ENCODE results near the gene CDH4. TPM values are rescaled to one million over a fixed set of nuclear protein-coding genes. Genes with fewer than 3 reads are reported as not detected.

The CDH4 gene
- total and polyA plus RNA-seq, 2 donors (not counting 1 experiment from before 2014, with no cell fraction given), result not detected

DNA sequence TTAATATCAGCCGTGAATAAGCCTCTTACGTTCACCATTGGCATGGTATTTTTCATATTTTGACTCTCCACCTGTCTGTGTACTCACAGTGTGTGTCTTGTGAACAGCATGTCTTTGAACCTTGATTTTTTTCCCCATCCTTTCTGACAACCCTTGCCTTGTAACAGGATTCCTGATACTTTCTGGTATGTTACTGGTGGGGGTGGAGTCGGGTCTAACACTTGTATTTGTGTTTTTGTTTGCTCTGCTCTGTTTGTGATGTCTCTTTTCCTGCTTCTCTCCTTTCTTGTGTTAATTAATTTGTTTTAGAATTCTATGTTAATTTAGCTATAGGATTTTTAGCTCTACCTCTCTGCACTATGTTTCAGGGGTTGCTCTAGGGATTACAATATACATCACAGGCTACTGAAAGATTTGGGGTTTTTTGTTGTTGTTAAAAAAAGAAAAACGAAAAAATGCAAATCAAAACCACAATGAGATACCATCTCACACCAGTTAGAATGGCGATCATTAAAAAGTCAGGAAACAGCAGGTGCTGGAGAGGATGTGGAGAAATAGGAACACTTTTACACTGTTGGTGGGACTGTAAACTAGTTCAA, 245.1 kb downstream of the CDH4 start:
- TF ChIP-seq, protein P1, sequence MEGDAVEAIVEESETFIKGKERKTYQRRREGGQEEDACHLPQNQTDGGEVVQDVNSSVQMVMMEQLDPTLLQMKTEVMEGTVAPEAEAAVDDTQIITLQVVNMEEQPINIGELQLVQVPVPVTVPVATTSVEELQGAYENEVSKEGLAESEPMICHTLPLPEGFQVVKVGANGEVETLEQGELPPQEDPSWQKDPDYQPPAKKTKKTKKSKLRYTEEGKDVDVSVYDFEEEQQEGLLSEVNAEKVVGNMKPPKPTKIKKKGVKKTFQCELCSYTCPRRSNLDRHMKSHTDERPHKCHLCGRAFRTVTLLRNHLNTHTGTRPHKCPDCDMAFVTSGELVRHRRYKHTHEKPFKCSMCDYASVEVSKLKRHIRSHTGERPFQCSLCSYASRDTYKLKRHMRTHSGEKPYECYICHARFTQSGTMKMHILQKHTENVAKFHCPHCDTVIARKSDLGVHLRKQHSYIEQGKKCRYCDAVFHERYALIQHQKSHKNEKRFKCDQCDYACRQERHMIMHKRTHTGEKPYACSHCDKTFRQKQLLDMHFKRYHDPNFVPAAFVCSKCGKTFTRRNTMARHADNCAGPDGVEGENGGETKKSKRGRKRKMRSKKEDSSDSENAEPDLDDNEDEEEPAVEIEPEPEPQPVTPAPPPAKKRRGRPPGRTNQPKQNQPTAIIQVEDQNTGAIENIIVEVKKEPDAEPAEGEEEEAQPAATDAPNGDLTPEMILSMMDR (IDR thresholded peaks at IDR 0.05), result no peak
- TF ChIP-seq EZH2 (IDR thresholded peaks at IDR 0.05; ENCODE audit: borderline replicate concordance, insufficient read depth, low read depth, low read length, poor library complexity, severe bottlenecking), result no peak
- H3K79me2 ChIP-seq (ENCODE audit: control insufficient read depth, insufficient read depth, low read length), result no peaks in the 10 kb centered on the region
- 70% methylated on average over 2 of the region's 5 CpGs for WGBS (ENCODE audit: insufficient coverage)
- no peaks in the 10 kb centered on the region for H4K20me1 ChIP-seq (ENCODE audit: control insufficient read depth, insufficient read depth, low read length, poor library complexity, severe bottlenecking)
- H3K4me3 ChIP-seq (ENCODE audit: control extremely low read depth in 1 of 5, extremely low read depth in 1 of 5, insufficient read depth in 1 of 5, low read depth in 2 of 5, low read length in 4 of 5), result no peak overlapping the region
- peaks cover 0 to 30% (median 0%) of the 10 kb centered on the region in 3 donors for H3K9me3 ChIP-seq (ENCODE audit: control extremely low read depth in 1 of 3, control insufficient read depth in 2 of 3, insufficient read depth in 1 of 3, low read length in 2 of 3)
- H3K36me3 ChIP-seq (replicated peaks in 1 of 2; ENCODE audit: control extremely low read depth in 1 of 2, control insufficient read depth in 1 of 2, extremely low read depth in 1 of 2, insufficient read depth in 2 of 2, low read length in 1 of 2), result no peaks in the 10 kb centered on the region
- no peak overlapping the region for H3K4me3 Mint-ChIP-seq
- no peaks in the 10 kb centered on the region for H3K27me3 ChIP-seq (replicated peaks in 1 of 4; ENCODE audit: control extremely low read depth in 1 of 4, control insufficient read depth in 3 of 4, insufficient read depth in 4 of 4, low read length in 3 of 4)
- intact Hi-C loops (cut with micrococcal nuclease), result no loop called here
- H3K4me1 Mint-ChIP-seq, result no peaks in the 10 kb centered on the region
- no peaks in the 10 kb centered on the region for H3K9me3 Mint-ChIP-seq (ENCODE audit: insufficient read depth)
- no peak overlapping the region for H2AFZ ChIP-seq (ENCODE audit: insufficient read depth, low read depth, low read length, poor library complexity, severe bottlenecking)
- no peak overlapping the region for H3K4me2 ChIP-seq (replicated peaks; ENCODE audit: low read depth, low read length, poor library complexity, severe bottlenecking)
- ATAC-seq (ENCODE audit: low read depth) (no peak), DNase-seq (no peak)
- H3K27ac Mint-ChIP-seq, result no peak overlapping the region
- ChIA-PET POLR2A (no interaction called here), CTCF (no interaction called here)
- no peak overlapping the region for H3K27ac ChIP-seq (ENCODE audit: low read length in 2 of 2)
- no peaks in the 10 kb centered on the region for H3K27me3 Mint-ChIP-seq
- no peaks in the 10 kb centered on the region for H3K4me1 ChIP-seq (ENCODE audit: control insufficient read depth in 2 of 2, insufficient read depth in 2 of 2, low read length in 2 of 2)
- H3K9ac ChIP-seq (ENCODE audit: low read length), result no peak overlapping the region

DNA sequence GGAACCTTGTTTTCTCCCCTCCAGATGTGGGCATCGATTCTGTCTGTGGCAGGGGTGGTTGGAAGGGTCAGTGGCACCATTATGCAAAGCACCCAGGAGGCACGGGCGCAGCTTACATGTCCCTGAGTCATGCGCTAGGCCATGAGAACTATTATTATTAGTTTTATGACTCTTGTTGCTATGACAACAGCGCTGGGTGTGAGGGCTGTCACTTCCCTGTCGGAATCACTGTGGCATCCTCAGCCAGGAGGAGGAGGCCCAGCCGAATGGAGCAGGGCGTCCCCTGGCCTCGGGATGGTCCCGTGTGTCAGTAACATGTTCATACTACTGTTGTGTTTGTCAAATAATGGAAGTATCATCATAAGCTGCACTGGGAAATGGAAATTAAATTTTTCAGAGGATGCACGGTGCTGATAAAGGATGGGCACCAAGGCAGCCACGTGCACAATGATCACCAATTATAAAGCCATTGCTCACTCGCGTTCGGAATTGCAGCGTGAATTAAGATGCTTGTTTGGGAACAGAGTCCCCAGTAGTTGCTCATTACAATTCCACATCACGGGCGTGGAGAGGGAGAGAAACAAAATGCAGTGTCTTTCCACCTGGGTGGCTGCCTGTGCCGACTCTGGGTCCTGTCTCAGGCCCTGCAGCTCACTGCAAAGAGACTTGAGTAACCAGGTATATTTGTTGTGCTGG, 247.9 kb downstream of the CDH4 start:
- Histone ChIP-seq H3K79me2 (ENCODE audit: control insufficient read depth, insufficient read depth, low read length) (no peaks in the 10 kb centered on the region), H2AFZ (ENCODE audit: insufficient read depth, low read depth, low read length, poor library complexity, severe bottlenecking) (no peak overlapping the region), H3K36me3 (replicated peaks in 1 of 2; ENCODE audit: control extremely low read depth in 1 of 2, control insufficient read depth in 1 of 2, extremely low read depth in 1 of 2, insufficient read depth in 2 of 2, low read length in 1 of 2) (no peaks in the 10 kb centered on the region), H3K9me3 (ENCODE audit: control extremely low read depth in 1 of 3, control insufficient read depth in 2 of 3, insufficient read depth in 1 of 3, low read length in 2 of 3) (peaks cover 0 to 29% (median 0%) of the 10 kb centered on the region in 3 donors), H3K27ac (ENCODE audit: low read length in 2 of 2) (no peak overlapping the region), H4K20me1 (ENCODE audit: control insufficient read depth, insufficient read depth, low read length, poor library complexity, severe bottlenecking) (no peaks in the 10 kb centered on the region), H3K4me2 (replicated peaks; ENCODE audit: low read depth, low read length, poor library complexity, severe bottlenecking) (no peak overlapping the region), H3K9ac (ENCODE audit: low read length) (no peak overlapping the region), H3K4me1 (ENCODE audit: control insufficient read depth in 2 of 2, insufficient read depth in 2 of 2, low read length in 2 of 2) (no peaks in the 10 kb centered on the region), H3K4me3 (ENCODE audit: control extremely low read depth in 1 of 5, extremely low read depth in 1 of 5, insufficient read depth in 1 of 5, low read depth in 2 of 5, low read length in 4 of 5) (no peak overlapping the region), H3K27me3 (replicated peaks in 1 of 4; ENCODE audit: control extremely low read depth in 1 of 4, control insufficient read depth in 3 of 4, insufficient read depth in 4 of 4, low read length in 3 of 4) (no peaks in the 10 kb centered on the region)
- Mint-ChIP-seq H3K4me1 (no peaks in the 10 kb centered on the region), H3K27ac (no peak overlapping the region), H3K9me3 (ENCODE audit: insufficient read depth) (no peaks in the 10 kb centered on the region), H3K4me3 (no peak overlapping the region), H3K27me3 (no peaks in the 10 kb centered on the region)
- ChIA-PET CTCF (no interaction called here), POLR2A (no interaction called here)
- TF ChIP-seq, protein P1 (IDR thresholded peaks at IDR 0.05), result no peak
- no peak for TF ChIP-seq EZH2 (IDR thresholded peaks at IDR 0.05; ENCODE audit: borderline replicate concordance, insufficient read depth, low read depth, low read length, poor library complexity, severe bottlenecking)
- ATAC-seq (ENCODE audit: low read depth) (no peak), DNase-seq (no peak)
- intact Hi-C loops (cut with micrococcal nuclease), result no loop called here
- 86% methylated on average over 11 of the region's 19 CpGs for WGBS (ENCODE audit: insufficient coverage)

All from B cell (primary cell).